ENCODE results near the gene KCNQ1. TPM values are rescaled to one million over a fixed set of nuclear protein-coding genes. Genes with fewer than 3 reads are reported as not detected.
A peak's percentile ranks its signal among the peaks of the same experiment; 100 is the strongest.

The KCNQ1 gene
- total RNA-seq, 4 donors from 2014 or later: 5.6 to 46.8 (median 24.6) TPM

GRCh38 chr11:2554338-2555207 is 109.8 kb downstream of the KCNQ1 start:
- intact Hi-C loops (cut with DNase I; ENCODE audit: low total_unique reads): no loop called here
- H3K27ac ChIP-seq: no peak overlapping the region
- TF ChIP-seq POLR2AphosphoS5 (IDR thresholded peaks at IDR 0.05) (no peak), EP300 (IDR thresholded peaks at IDR 0.05; ENCODE audit: low read depth) (no peak), CTCF (IDR thresholded peaks at IDR 0.05) (no peak), POLR2A (IDR thresholded peaks at IDR 0.05) (no peak)
- peak; percentile 2 for DNase-seq
- H3K27me3 ChIP-seq: no peaks in the 10 kb centered on the region
- H3K4me1 ChIP-seq: no peaks in the 10 kb centered on the region
- H3K9me3 ChIP-seq: no peaks in the 10 kb centered on the region
- H3K4me3 ChIP-seq: no peak overlapping the region
- no peaks in the 10 kb centered on the region for H3K36me3 ChIP-seq
- 59 to 90% methylated on average over 3 to 16 of the region's 16 CpGs for WGBS, 2 donors (ENCODE audit: low coverage in 1 of 2)
- in situ Hi-C loops (cut with MboI; ENCODE audit: low pct_ligation_motif_present in 1 of 4, low pct_unique_long_range_greater_than_20kb in 1 of 4, low sequenced_read_pairs in 3 of 4): no loop called here

GRCh38 chr11:2555336-2555735 is 110.5 kb downstream of the KCNQ1 start:
- Histone ChIP-seq H3K4me3 (no peak overlapping the region), H3K36me3 (no peaks in the 10 kb centered on the region), H3K27ac (no peak overlapping the region), H3K9me3 (no peaks in the 10 kb centered on the region), H3K4me1 (no peaks in the 10 kb centered on the region), H3K27me3 (no peaks in the 10 kb centered on the region)
- TF ChIP-seq POLR2A (IDR thresholded peaks at IDR 0.05) (no peak), CTCF (IDR thresholded peaks at IDR 0.05) (no peak), EP300 (IDR thresholded peaks at IDR 0.05; ENCODE audit: low read depth) (no peak), POLR2AphosphoS5 (IDR thresholded peaks at IDR 0.05) (no peak)
- in situ Hi-C loops (cut with MboI; ENCODE audit: low pct_ligation_motif_present in 1 of 4, low pct_unique_long_range_greater_than_20kb in 1 of 4, low sequenced_read_pairs in 3 of 4): no loop called here
- whole genome bisulfite sequencing, 2 donors (ENCODE audit: low coverage in 1 of 2): 94% methylated on average over 11 of the region's 11 CpGs; no CpG with 5 or more reads in 1 of the 2 donors
- DNase-seq: peak; percentile 1
- intact Hi-C loops (cut with DNase I; ENCODE audit: low total_unique reads): no loop called here

- Histone ChIP-seq H3K4me1 (no peaks in the 10 kb centered on the region), H3K4me3 (no peak overlapping the region), H3K27me3 (no peaks in the 10 kb centered on the region), H3K9me3 (no peaks in the 10 kb centered on the region), H3K27ac (no peak overlapping the region), H3K36me3 (no peaks in the 10 kb centered on the region)
- intact Hi-C loops (cut with DNase I; ENCODE audit: low total_unique reads) (no loop called here), in situ Hi-C loops (cut with MboI; ENCODE audit: low pct_ligation_motif_present in 1 of 4, low pct_unique_long_range_greater_than_20kb in 1 of 4, low sequenced_read_pairs in 3 of 4) (no loop called here)
- peak; percentile 3 for DNase-seq
- TF ChIP-seq POLR2A (IDR thresholded peaks at IDR 0.05) (no peak), EP300 (IDR thresholded peaks at IDR 0.05; ENCODE audit: low read depth) (no peak), POLR2AphosphoS5 (IDR thresholded peaks at IDR 0.05) (no peak), CTCF (IDR thresholded peaks at IDR 0.05) (no peak)
- WGBS, 2 donors (ENCODE audit: low coverage in 1 of 2): 94% methylated on average over 12 of the region's 12 CpGs; no CpG with 5 or more reads in 1 of the 2 donors
Measured at GRCh38 chr11:2555891-2556290, 111.1 kb downstream of the KCNQ1 start.

- TF ChIP-seq CTCF (IDR thresholded peaks at IDR 0.05) (no peak), POLR2AphosphoS5 (IDR thresholded peaks at IDR 0.05) (no peak), POLR2A (IDR thresholded peaks at IDR 0.05) (no peak), EP300 (IDR thresholded peaks at IDR 0.05; ENCODE audit: low read depth) (no peak)
- intact Hi-C loops (cut with DNase I; ENCODE audit: low total_unique reads): no loop called here
- Histone ChIP-seq H3K36me3 (no peaks in the 10 kb centered on the region), H3K27ac (no peak overlapping the region), H3K4me3 (no peak overlapping the region), H3K4me1 (no peaks in the 10 kb centered on the region), H3K27me3 (no peaks in the 10 kb centered on the region), H3K9me3 (no peaks in the 10 kb centered on the region)
- WGBS, 2 donors (ENCODE audit: low coverage in 1 of 2): 96% methylated on average over 4 of the region's 4 CpGs; no CpG with 5 or more reads in 1 of the 2 donors
- peak; percentile 0 for DNase-seq
- in situ Hi-C loops (cut with MboI; ENCODE audit: low pct_ligation_motif_present in 1 of 4, low pct_unique_long_range_greater_than_20kb in 1 of 4, low sequenced_read_pairs in 3 of 4): no loop called here
Measured at GRCh38 chr11:2557381-2557780, 112.6 kb downstream of the KCNQ1 start.
